HCT116 (cell line): ENCODE data around the gene ACACB.

Experiments
- POLR2A ChIP-seq: IDR thresholded peaks from 2 replicates; pipeline ENCODE4 v1.7.0; 2011; ENCODE audit warnings: borderline replicate concordance; ENCODE audit not compliant: insufficient read depth, insufficient read length; ENCODE audit errors: extremely low read depth
- SIN3A ChIP-seq: IDR thresholded peaks from 2 replicates; pipeline ENCODE4 v1.6.1; 2012; ENCODE audit warnings: low read depth
- TF ChIP-seq, protein P1 (sequence below), 3 experiments: fragments of 200-600 bp in 1 of 3; sonication (generic) in 1 of 3; IDR thresholded peaks in 2 of 3; conservative IDR thresholded peaks in 1 of 3; 2 replicates each; pipeline ENCODE4 v1.5.1; 2012 to 2017; ENCODE audit warnings: low read depth in 2 of 3, low read length in 2 of 3, antibody characterized with exemption in 1 of 3, borderline replicate concordance in 1 of 3, control low read depth in 1 of 3, mild to moderate bottlenecking in 1 of 3, mixed read lengths in 1 of 3, mixed run types in 1 of 3, moderate library complexity in 1 of 3; ENCODE audit not compliant: insufficient read depth in 1 of 3

DNA sequence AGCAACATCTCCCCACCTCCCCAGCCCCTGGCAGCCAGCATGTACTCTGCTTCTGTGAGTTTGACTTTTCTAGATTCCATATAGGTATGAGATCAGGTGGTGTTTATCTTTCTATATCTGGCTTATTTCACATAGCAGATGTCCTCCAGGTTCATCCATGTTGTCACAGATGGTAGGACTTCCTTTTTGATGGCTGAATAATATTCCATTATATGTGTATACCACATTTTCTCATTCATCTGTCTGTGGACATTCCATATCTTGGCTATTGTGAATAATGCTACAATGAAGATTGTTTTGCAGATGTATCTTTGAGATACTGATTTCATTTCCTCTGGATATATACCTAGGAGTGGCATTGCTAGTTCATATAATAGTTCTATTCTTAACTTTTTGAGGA is 41.5 kb upstream of the ACACB start:
- TF ChIP-seq, protein P1, sequence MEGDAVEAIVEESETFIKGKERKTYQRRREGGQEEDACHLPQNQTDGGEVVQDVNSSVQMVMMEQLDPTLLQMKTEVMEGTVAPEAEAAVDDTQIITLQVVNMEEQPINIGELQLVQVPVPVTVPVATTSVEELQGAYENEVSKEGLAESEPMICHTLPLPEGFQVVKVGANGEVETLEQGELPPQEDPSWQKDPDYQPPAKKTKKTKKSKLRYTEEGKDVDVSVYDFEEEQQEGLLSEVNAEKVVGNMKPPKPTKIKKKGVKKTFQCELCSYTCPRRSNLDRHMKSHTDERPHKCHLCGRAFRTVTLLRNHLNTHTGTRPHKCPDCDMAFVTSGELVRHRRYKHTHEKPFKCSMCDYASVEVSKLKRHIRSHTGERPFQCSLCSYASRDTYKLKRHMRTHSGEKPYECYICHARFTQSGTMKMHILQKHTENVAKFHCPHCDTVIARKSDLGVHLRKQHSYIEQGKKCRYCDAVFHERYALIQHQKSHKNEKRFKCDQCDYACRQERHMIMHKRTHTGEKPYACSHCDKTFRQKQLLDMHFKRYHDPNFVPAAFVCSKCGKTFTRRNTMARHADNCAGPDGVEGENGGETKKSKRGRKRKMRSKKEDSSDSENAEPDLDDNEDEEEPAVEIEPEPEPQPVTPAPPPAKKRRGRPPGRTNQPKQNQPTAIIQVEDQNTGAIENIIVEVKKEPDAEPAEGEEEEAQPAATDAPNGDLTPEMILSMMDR (IDR thresholded peaks at IDR 0.05 in 2 of 3, conservative IDR thresholded peaks at IDR 0.05 in 1 of 3; ENCODE audit: borderline replicate concordance in 1 of 3, insufficient read depth in 1 of 3, low read depth in 2 of 3, low read length in 2 of 3), result no peak
- no peak for TF ChIP-seq SIN3A
- no peak for TF ChIP-seq POLR2A
